ENCODE measurements around the gene CENPU.
"Not testable (repeated sequence)": the region's sequence is repeated elsewhere in the genome, so short reads cannot be mapped to it uniquely, and the experiment has no call there.

The CENPU gene

GRCh38 chr4:184747034-184747830 lies 13.3 kb upstream of the CENPU start:
- DNase-seq (ENCODE audit: low spot score in 2 of 2) (no peak), ATAC-seq (replicated peaks; ENCODE audit: extremely low read depth, poor library complexity, severe bottlenecking) (no peak)
- H3K4me1 Mint-ChIP-seq: peaks cover 5% of the 10 kb centered on the region
- H3K36me3 Mint-ChIP-seq (ENCODE audit: insufficient read depth): no peaks in the 10 kb centered on the region
- H3K9me3 Mint-ChIP-seq: no peaks in the 10 kb centered on the region
- H3K27me3 Mint-ChIP-seq: no peaks in the 10 kb centered on the region
- H3K27ac Mint-ChIP-seq (ENCODE audit: low read depth): no peak overlapping the region
- no peak overlapping the region for H3K4me3 Mint-ChIP-seq

GRCh38 chr4:184745831-184746795 lies 12.2 kb upstream of the CENPU start:
- Mint-ChIP-seq H3K9me3 (no peaks in the 10 kb centered on the region), H3K27ac (ENCODE audit: low read depth) (no peak overlapping the region), H3K36me3 (ENCODE audit: insufficient read depth) (no peaks in the 10 kb centered on the region), H3K4me3 (no peak overlapping the region), H3K27me3 (no peaks in the 10 kb centered on the region), H3K4me1 (peaks cover 5% of the 10 kb centered on the region)
- ATAC-seq (replicated peaks; ENCODE audit: extremely low read depth, poor library complexity, severe bottlenecking) (peak; percentile 64), DNase-seq (ENCODE audit: low spot score in 2 of 2) (peak; percentile 39 to 43)

DNA sequence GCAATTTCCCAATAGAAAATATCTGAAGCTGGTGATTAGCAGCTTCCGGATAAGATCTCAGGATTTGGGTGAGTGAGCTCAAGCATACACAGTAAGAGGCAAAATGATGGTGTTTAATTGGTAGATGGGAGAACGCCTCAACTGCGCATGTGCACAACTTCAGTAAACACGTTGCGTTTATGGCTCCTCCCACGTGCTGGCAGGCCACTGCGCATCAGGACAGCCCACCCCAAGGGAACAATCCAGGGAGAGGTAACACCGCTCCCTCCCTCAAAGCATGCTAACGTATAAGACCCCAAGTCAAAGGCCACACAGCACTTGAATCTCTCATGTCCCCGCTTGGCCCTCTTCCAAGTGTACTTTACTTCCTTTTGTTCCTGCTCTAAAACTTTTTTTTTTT lies 10.3 kb upstream of the CENPU start:
- H3K4me3 Mint-ChIP-seq: no peak overlapping the region
- no peak for ATAC-seq (replicated peaks; ENCODE audit: extremely low read depth, poor library complexity, severe bottlenecking)
- no peaks in the 10 kb centered on the region for H3K27me3 Mint-ChIP-seq
- no peaks in the 10 kb centered on the region for H3K9me3 Mint-ChIP-seq
- no peaks in the 10 kb centered on the region for H3K36me3 Mint-ChIP-seq (ENCODE audit: insufficient read depth)
- DNase-seq (ENCODE audit: low spot score in 2 of 2): no peak
- H3K27ac Mint-ChIP-seq (ENCODE audit: low read depth): no peak overlapping the region
- H3K4me1 Mint-ChIP-seq: peaks cover 11% of the 10 kb centered on the region

- H3K9me3 Mint-ChIP-seq: no peaks in the 10 kb centered on the region
- no peaks in the 10 kb centered on the region for H3K27me3 Mint-ChIP-seq
- H3K4me3 Mint-ChIP-seq: no peak overlapping the region
- peaks cover 11% of the 10 kb centered on the region for H3K4me1 Mint-ChIP-seq
- no peak overlapping the region for H3K27ac Mint-ChIP-seq (ENCODE audit: low read depth)
- DNase-seq (ENCODE audit: low spot score in 2 of 2) (no peak), ATAC-seq (replicated peaks; ENCODE audit: extremely low read depth, poor library complexity, severe bottlenecking) (no peak)
- no peaks in the 10 kb centered on the region for H3K36me3 Mint-ChIP-seq (ENCODE audit: insufficient read depth)
Observed at GRCh38 chr4:184743650-184744049, 9.8 kb upstream of the CENPU start.

- not testable (repeated sequence) for H3K27me3 Mint-ChIP-seq; DNase-seq (ENCODE audit: low spot score in 2 of 2); ATAC-seq (replicated peaks; ENCODE audit: extremely low read depth, poor library complexity, severe bottlenecking); H3K9me3 Mint-ChIP-seq; H3K27ac Mint-ChIP-seq (ENCODE audit: low read depth); H3K4me3 Mint-ChIP-seq; H3K36me3 Mint-ChIP-seq (ENCODE audit: insufficient read depth)
- H3K4me1 Mint-ChIP-seq: peaks cover 11% of the 10 kb centered on the region
Observed at GRCh38 chr4:184741651-184742050, 7.8 kb upstream of the CENPU start.

- Mint-ChIP-seq H3K4me1 (peaks cover 8% of the 10 kb centered on the region), H3K27me3 (no peaks in the 10 kb centered on the region), H3K27ac (ENCODE audit: low read depth) (no peak overlapping the region), H3K9me3 (no peaks in the 10 kb centered on the region), H3K4me3 (no peak overlapping the region), H3K36me3 (ENCODE audit: insufficient read depth) (no peaks in the 10 kb centered on the region)
- ATAC-seq (replicated peaks; ENCODE audit: extremely low read depth, poor library complexity, severe bottlenecking) (no peak), DNase-seq (ENCODE audit: low spot score in 2 of 2) (no peak)
Observed at GRCh38 chr4:184740980-184741391, 7.1 kb upstream of the CENPU start.

- not testable (repeated sequence) for H3K9me3 Mint-ChIP-seq; ATAC-seq (replicated peaks; ENCODE audit: extremely low read depth, poor library complexity, severe bottlenecking); H3K36me3 Mint-ChIP-seq (ENCODE audit: insufficient read depth); H3K4me3 Mint-ChIP-seq; DNase-seq (ENCODE audit: low spot score in 2 of 2); H3K4me1 Mint-ChIP-seq; H3K27me3 Mint-ChIP-seq
- peak overlapping the region; percentile 54 for H3K27ac Mint-ChIP-seq (ENCODE audit: low read depth)
Observed at GRCh38 chr4:184739575-184739974, 5.7 kb upstream of the CENPU start.

GRCh38 chr4:184734758-184735157 lies 862 bp upstream of the CENPU start:
- Mint-ChIP-seq H3K27me3 (no peaks in the 10 kb centered on the region), H3K4me1 (peaks cover 30% of the 10 kb centered on the region), H3K4me3 (peak overlapping the region; percentile 82), H3K9me3 (no peaks in the 10 kb centered on the region), H3K36me3 (ENCODE audit: insufficient read depth) (peaks cover 17% of the 10 kb centered on the region), H3K27ac (ENCODE audit: low read depth) (no peak overlapping the region)
- ATAC-seq (replicated peaks; ENCODE audit: extremely low read depth, poor library complexity, severe bottlenecking): no peak
- DNase-seq (ENCODE audit: low spot score in 2 of 2): no peak

DNA sequence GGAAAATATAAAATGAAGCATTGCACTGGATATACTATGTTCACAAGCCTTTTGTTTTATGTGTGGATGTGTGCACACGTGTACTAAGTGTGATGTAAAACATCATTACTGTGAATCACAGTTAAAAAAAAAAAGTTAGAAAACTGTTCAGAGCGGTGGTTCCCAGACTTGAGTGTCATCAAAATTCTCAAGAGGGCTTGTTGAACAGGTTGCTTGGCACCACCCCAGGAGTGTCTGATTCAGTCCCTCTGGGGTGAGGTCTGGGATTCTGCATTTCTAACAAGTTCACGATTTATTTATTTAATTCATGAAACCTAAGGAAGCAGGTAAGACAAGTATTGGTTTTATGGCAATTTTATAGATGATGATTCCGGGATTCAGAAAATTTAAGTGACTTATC lies 1.8 kb downstream of the CENPU start:
- H3K27me3 Mint-ChIP-seq: no peaks in the 10 kb centered on the region
- peak overlapping the region; percentile 82 for H3K4me3 Mint-ChIP-seq
- ATAC-seq (replicated peaks; ENCODE audit: extremely low read depth, poor library complexity, severe bottlenecking) (no peak), DNase-seq (ENCODE audit: low spot score in 2 of 2) (no peak)
- H3K9me3 Mint-ChIP-seq: no peaks in the 10 kb centered on the region
- H3K36me3 Mint-ChIP-seq (ENCODE audit: insufficient read depth): peaks cover 17% of the 10 kb centered on the region
- peak overlapping the region; percentile 92 for H3K27ac Mint-ChIP-seq (ENCODE audit: low read depth)
- peaks cover 26% of the 10 kb centered on the region for H3K4me1 Mint-ChIP-seq

DNA sequence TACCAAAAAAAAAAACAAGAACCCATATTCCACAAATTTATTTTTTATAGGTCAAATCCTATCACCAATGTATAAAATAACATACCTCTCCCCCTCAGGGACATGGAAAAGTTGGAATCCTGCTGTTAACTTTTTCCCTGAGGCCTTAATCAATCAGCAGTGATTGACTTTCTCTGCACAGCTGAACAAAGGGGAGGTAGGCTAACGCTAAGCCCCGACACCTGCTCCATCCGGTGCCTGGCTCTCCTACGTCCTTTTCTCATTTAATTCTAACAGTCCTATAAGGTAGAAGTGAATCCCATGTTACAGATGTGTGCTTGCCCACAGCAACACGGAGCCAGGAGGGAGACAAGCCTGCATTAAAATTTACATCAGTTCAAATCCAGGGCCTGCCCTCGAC lies 2.8 kb downstream of the CENPU start:
- Mint-ChIP-seq H3K27ac (ENCODE audit: low read depth) (no peak overlapping the region), H3K36me3 (ENCODE audit: insufficient read depth) (peaks cover 19% of the 10 kb centered on the region), H3K4me3 (no peak overlapping the region), H3K27me3 (no peaks in the 10 kb centered on the region), H3K4me1 (peaks cover 31% of the 10 kb centered on the region), H3K9me3 (no peaks in the 10 kb centered on the region)
- DNase-seq (ENCODE audit: low spot score in 2 of 2) (no peak), ATAC-seq (replicated peaks; ENCODE audit: extremely low read depth, poor library complexity, severe bottlenecking) (no peak)

GRCh38 chr4:184729946-184730345 lies 4.0 kb downstream of the CENPU start:
- Mint-ChIP-seq H3K27me3 (no peaks in the 10 kb centered on the region), H3K4me3 (no peak overlapping the region), H3K9me3 (no peaks in the 10 kb centered on the region), H3K27ac (ENCODE audit: low read depth) (peak overlapping the region; percentile 82), H3K36me3 (ENCODE audit: insufficient read depth) (peaks cover 19% of the 10 kb centered on the region), H3K4me1 (peaks cover 31% of the 10 kb centered on the region)
- ATAC-seq (replicated peaks; ENCODE audit: extremely low read depth, poor library complexity, severe bottlenecking): no peak
- no peak for DNase-seq (ENCODE audit: low spot score in 2 of 2)

DNA sequence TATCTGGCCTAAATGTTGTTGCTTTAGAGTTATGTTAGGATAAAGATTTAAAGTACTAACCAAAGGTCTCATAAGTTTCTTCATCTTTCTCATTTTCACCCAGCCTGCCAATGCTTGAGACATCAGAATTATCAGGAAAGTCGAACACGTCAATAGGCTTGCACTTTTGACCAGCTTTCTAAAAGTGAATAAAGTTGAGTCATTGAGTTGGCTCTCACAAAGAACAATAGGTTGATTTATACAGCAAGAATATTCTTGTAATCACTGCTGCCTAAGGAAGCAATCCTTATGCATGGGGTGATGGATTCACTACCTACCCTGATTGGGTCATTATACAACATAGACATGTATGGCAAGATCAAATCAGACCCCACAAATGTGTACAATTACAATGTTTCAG lies 5.0 kb downstream of the CENPU start:
- ATAC-seq (replicated peaks; ENCODE audit: extremely low read depth, poor library complexity, severe bottlenecking): no peak
- Mint-ChIP-seq H3K36me3 (ENCODE audit: insufficient read depth) (peaks cover 14% of the 10 kb centered on the region), H3K9me3 (no peaks in the 10 kb centered on the region), H3K4me3 (no peak overlapping the region), H3K27me3 (no peaks in the 10 kb centered on the region), H3K4me1 (peaks cover 24% of the 10 kb centered on the region), H3K27ac (ENCODE audit: low read depth) (no peak overlapping the region)
- no peak for DNase-seq (ENCODE audit: low spot score in 2 of 2)

DNA sequence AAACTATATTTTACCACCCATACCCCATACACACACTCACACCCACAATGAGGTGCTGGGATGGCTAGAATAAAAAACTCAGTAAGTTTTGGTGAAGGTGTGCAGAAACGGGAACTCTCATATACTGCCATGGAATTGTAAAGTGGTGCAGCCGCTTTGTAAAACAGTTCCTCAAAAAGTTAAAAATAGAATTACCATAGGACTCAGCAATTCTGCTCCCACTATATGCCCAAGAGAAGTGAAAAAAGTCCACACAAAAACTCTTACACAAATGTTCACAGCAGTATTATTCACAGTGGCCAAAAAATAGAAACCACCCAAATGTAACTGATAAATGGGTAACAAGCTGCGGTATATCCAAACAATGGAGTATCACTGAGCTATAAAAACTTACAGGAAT lies 6.5 kb downstream of the CENPU start:
- Mint-ChIP-seq H3K9me3 (no peaks in the 10 kb centered on the region), H3K4me1 (peaks cover 20% of the 10 kb centered on the region), H3K4me3 (no peak overlapping the region), H3K27me3 (no peaks in the 10 kb centered on the region), H3K36me3 (ENCODE audit: insufficient read depth) (peaks cover 9% of the 10 kb centered on the region), H3K27ac (ENCODE audit: low read depth) (no peak overlapping the region)
- DNase-seq (ENCODE audit: low spot score in 2 of 2) (no peak), ATAC-seq (replicated peaks; ENCODE audit: extremely low read depth, poor library complexity, severe bottlenecking) (no peak)

Measured in central memory CD8-positive, alpha-beta T cell (primary cell).